Neural cell (in vitro differentiated cells): ENCODE measurements around the gene BCAS4.

Source experiments
- POLR2AphosphoS5 ChIP-seq: IDR thresholded peaks from 2 replicates; pipeline ENCODE4 v1.6.1; 2012
- RAD21 ChIP-seq: fragments of 450-650 bp; conservative IDR thresholded peaks from 2 replicates; pipeline ENCODE4 v1.6.1; 2014; ENCODE audit warnings: antibody characterized with exemption, mild to moderate bottlenecking, moderate library complexity
- TF ChIP-seq, protein P1 (sequence below): fragments of 450-650 bp; IDR thresholded peaks from 2 replicates; pipeline ENCODE4 v1.5.1; 2014; ENCODE audit warnings: antibody characterized with exemption, mild to moderate bottlenecking, moderate library complexity; ENCODE audit not compliant: poor library complexity, severe bottlenecking

DNA sequence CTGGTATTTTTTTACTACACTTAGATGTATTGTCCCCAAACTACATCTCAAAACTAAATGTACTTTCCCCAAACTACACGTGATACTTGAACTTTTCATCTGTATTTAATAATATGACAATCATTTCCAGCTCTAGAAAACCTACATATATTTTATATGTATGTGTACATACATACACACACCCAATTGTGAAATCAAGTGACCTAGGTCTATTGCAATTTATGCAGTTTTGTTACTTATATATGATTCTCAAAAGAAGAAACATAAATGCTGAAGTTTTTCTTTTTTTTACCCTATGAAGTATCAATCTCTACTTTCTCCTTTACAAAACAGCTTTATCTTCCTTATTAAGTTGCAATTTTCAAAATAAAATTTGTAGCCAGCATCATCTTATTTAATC, 131.7 kb downstream of the BCAS4 start:
- TF ChIP-seq POLR2AphosphoS5 = no peak
- TF ChIP-seq, protein P1, sequence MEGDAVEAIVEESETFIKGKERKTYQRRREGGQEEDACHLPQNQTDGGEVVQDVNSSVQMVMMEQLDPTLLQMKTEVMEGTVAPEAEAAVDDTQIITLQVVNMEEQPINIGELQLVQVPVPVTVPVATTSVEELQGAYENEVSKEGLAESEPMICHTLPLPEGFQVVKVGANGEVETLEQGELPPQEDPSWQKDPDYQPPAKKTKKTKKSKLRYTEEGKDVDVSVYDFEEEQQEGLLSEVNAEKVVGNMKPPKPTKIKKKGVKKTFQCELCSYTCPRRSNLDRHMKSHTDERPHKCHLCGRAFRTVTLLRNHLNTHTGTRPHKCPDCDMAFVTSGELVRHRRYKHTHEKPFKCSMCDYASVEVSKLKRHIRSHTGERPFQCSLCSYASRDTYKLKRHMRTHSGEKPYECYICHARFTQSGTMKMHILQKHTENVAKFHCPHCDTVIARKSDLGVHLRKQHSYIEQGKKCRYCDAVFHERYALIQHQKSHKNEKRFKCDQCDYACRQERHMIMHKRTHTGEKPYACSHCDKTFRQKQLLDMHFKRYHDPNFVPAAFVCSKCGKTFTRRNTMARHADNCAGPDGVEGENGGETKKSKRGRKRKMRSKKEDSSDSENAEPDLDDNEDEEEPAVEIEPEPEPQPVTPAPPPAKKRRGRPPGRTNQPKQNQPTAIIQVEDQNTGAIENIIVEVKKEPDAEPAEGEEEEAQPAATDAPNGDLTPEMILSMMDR = no peak
- no peak for TF ChIP-seq RAD21
